Renal pelvis (tissue), 12 donors: Measurements from ENCODE around the gene ITPRIP. TPM values are rescaled to one million over a fixed set of nuclear protein-coding genes. Genes with fewer than 3 reads are reported as not detected.
A peak's percentile ranks its signal among the peaks of the same experiment; 100 is the strongest.

Experiments used
- DNase-seq: peaks from one replicate; pipeline ENCODE4 v3.0.0-alpha.2; 2013
- long read RNA-seq, 16 experiments: transcript quantifications; one replicate each; lab custom pipeline, GENCODE V29; 2026
- polyA plus RNA-seq, 3 donors: library from polyadenylated mRNA; unstranded; fragments of 120-200 nt; gene quantifications; one replicate each; pipeline ENCODE4 v1.2.1, GENCODE V29; 2013; ENCODE audit not compliant: insufficient read length in 3 of 3

The ITPRIP gene
- 10 to 100 TPM in 2 of 3 donors, 1 to 10 TPM in 1; 7.7 to 11.6 (median 11.0) TPM for polyA plus RNA-seq
- long read RNA-seq, donor 1, full-length matches to known transcripts, result 7 of 7 reads
- long read RNA-seq, donor 1, partial matches to known transcripts, result 0 of 7 reads
- long read RNA-seq, donor 1, other reads (novel, unspliced or antisense), result 0 of 7 reads
- long read RNA-seq, donor 2, full-length matches to known transcripts, result 5 of 5 reads
- long read RNA-seq, donor 2, partial matches to known transcripts, result 0 of 5 reads
- long read RNA-seq, donor 2, other reads (novel, unspliced or antisense), result 0 of 5 reads
- long read RNA-seq, donor 3, partial matches to known transcripts, result 0 of 1 reads
- long read RNA-seq, donor 3, other reads (novel, unspliced or antisense), result 0 of 1 reads
- long read RNA-seq, donor 4, full-length matches to known transcripts, result 2 of 2 reads
- long read RNA-seq, donor 4, partial matches to known transcripts, result 0 of 2 reads
- long read RNA-seq, donor 4, other reads (novel, unspliced or antisense), result 0 of 2 reads
- long read RNA-seq, donor 5, full-length matches to known transcripts, result 4 of 4 reads
- long read RNA-seq, donor 5, partial matches to known transcripts, result 0 of 4 reads
- long read RNA-seq, donor 5, other reads (novel, unspliced or antisense), result 0 of 4 reads
- long read RNA-seq, donor 6, result 0 reads
- long read RNA-seq, donor 7, full-length matches to known transcripts, result 5 of 5 reads
- long read RNA-seq, donor 7, partial matches to known transcripts, result 0 of 5 reads
- long read RNA-seq, donor 7, other reads (novel, unspliced or antisense), result 0 of 5 reads
- long read RNA-seq, donor 8, full-length matches to known transcripts, result 7 of 7 reads
- long read RNA-seq, donor 8, partial matches to known transcripts, result 0 of 7 reads
- long read RNA-seq, donor 8, other reads (novel, unspliced or antisense), result 0 of 7 reads
- long read RNA-seq, donor 9, full-length matches to known transcripts, result 3 of 3 reads
- long read RNA-seq, donor 9, partial matches to known transcripts, result 0 of 3 reads
- long read RNA-seq, donor 9, other reads (novel, unspliced or antisense), result 0 of 3 reads
- long read RNA-seq, donor 10, full-length matches to known transcripts, result 4 of 4 reads
- long read RNA-seq, donor 10, partial matches to known transcripts, result 0 of 4 reads
- long read RNA-seq, donor 10, other reads (novel, unspliced or antisense), result 0 of 4 reads
- long read RNA-seq, donor 11, partial matches to known transcripts, result 0 of 2 reads
- long read RNA-seq, donor 11, other reads (novel, unspliced or antisense), result 0 of 2 reads
- long read RNA-seq, donor 12, full-length matches to known transcripts, result 2 of 2 reads
- long read RNA-seq, donor 12, partial matches to known transcripts, result 0 of 2 reads
- long read RNA-seq, donor 12, other reads (novel, unspliced or antisense), result 0 of 2 reads
- long read RNA-seq, donor 13, result 0 reads
- long read RNA-seq, donor 14, result 0 reads
- long read RNA-seq, donor 15, full-length matches to known transcripts, result 12 of 12 reads
- long read RNA-seq, donor 15, partial matches to known transcripts, result 0 of 12 reads
- long read RNA-seq, donor 15, other reads (novel, unspliced or antisense), result 0 of 12 reads
- long read RNA-seq, donor 16, full-length matches to known transcripts, result 5 of 5 reads
- long read RNA-seq, donor 16, partial matches to known transcripts, result 0 of 5 reads
- long read RNA-seq, donor 16, other reads (novel, unspliced or antisense), result 0 of 5 reads

GRCh38 chr10:104337985-104338735 lies at the start of gene ITPRIP:
Gene ITPRIP (minus strand): TSS chr10:104338465. CDS start chr10:104316051, 22,414 bp downstream.
- peak; percentile 81 for DNase-seq

- DNase-seq, result no peak
Observed at GRCh38 chr10:104387130-104387888, 49.0 kb upstream of the ITPRIP start.

GRCh38 chr10:104380336-104380735 lies 42.1 kb upstream of the ITPRIP start:
- DNase-seq, result no peak

- DNase-seq, result no peak
Observed at GRCh38 chr10:104376784-104377300, 38.6 kb upstream of the ITPRIP start.

GRCh38 chr10:104374591-104374990 lies 36.3 kb upstream of the ITPRIP start:
- DNase-seq, result no peak

GRCh38 chr10:104371753-104372152 lies 33.5 kb upstream of the ITPRIP start:
- no peak for DNase-seq

- no peak for DNase-seq
Observed at GRCh38 chr10:104368381-104368780, 30.1 kb upstream of the ITPRIP start.

GRCh38 chr10:104367904-104368303 lies 29.6 kb upstream of the ITPRIP start:
- DNase-seq, result no peak

GRCh38 chr10:104359811-104360210 lies 21.5 kb upstream of the ITPRIP start:
- DNase-seq, result no peak

- DNase-seq, result peak; percentile 90
Observed at GRCh38 chr10:104353325-104354048, 15.2 kb upstream of the ITPRIP start, which contains the start of gene CFAP58. Gene CFAP58 (plus strand): TSS chr10:104353833. CDS start chr10:104353898, 65 bp downstream.

GRCh38 chr10:104351919-104352318 lies 13.7 kb upstream of the ITPRIP start:
- DNase-seq, result no peak

- no peak for DNase-seq
Observed at GRCh38 chr10:104351061-104351702, 12.9 kb upstream of the ITPRIP start.

- DNase-seq, result no peak
Observed at GRCh38 chr10:104350127-104350635, 11.9 kb upstream of the ITPRIP start.

- DNase-seq, result no peak
Observed at GRCh38 chr10:104349623-104350126, 11.4 kb upstream of the ITPRIP start.

GRCh38 chr10:104348601-104349000 lies 10.3 kb upstream of the ITPRIP start:
- no peak for DNase-seq

GRCh38 chr10:104347295-104348045 lies 9.2 kb upstream of the ITPRIP start:
- DNase-seq, result no peak

- no peak for DNase-seq
Observed at GRCh38 chr10:104345941-104346340, 7.7 kb upstream of the ITPRIP start.
